Hepatic stellate cell (primary cell): ENCODE results near the gene KCNQ5.
"Not testable (repeated sequence)": the region's sequence is repeated elsewhere in the genome, so short reads cannot be mapped to it uniquely, and the experiment has no call there.

ENCODE experiments used
- DNase-seq: peaks from one replicate; pipeline ENCODE4 v3.0.0; 2011; ENCODE audit warnings: low spot score

The KCNQ5 gene

DNA sequence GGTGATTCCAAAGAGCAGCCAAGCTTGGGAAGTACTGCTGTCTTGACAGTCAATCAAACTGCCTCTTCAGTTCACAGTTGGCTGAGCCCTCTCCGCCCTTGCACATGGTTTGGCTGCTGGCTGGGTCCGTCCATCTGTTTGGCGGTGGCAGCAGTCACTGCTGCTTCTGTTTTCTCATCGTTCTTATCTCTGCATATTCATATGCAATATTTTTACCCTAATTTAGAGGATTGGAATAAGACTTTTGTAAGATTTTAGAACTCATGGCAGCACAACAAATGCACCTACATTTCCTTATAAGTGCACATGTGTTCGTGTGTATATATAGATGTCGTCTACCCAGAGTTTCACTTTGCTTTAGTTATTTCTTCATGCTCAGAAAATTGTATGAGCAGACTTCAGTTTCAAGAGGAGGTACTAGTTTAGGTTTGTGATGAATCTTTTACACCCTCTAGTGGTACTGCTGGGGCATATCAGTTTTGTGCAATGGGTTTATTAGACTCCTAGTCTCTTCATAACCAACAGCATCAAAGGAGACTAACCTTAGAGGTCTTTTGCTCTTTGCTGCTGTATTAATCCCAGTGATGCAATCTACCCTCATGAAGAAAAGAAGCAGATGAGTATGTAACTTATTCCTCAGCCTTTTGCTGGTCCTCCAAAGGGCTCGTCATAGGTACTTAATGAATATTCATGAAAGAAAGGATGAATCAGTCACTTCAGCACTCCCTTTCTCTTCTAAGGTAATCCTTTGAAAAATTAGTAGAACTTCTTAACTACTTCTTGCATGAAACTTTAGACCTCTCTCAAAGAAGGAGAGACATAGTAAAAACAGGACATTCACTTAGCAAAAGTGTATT lies 559.1 kb downstream of the KCNQ5 start:
- DNase-seq = peak; percentile 43

DNA sequence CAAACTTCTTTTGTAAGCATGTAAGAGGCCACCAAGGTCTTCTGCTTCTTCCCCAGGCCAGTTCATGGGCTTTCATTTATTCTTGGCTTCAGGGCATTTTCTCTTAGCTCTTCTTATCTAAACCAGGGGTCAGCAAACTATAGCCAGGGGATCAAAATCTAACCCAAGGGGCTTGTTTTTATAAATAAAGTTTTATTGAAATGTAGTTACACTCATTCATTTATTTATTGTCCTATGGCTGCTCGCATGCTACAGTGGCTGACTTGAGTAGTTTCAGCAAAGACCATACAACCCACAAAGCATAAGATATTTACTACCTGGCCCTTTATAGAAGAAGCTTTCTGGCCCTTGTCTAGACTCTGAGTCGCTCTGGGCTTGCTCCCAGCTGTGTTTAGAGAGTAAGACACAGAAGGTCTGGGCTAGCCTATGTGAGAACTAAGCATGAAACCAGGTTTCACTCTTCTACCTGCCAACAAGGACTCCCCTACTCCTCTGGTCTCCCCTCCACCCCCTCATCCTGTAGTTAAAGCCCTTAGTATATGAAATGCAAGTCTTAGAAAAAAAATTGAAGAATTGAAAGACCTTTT lies 560.2 kb downstream of the KCNQ5 start:
- DNase-seq = no peak

DNA sequence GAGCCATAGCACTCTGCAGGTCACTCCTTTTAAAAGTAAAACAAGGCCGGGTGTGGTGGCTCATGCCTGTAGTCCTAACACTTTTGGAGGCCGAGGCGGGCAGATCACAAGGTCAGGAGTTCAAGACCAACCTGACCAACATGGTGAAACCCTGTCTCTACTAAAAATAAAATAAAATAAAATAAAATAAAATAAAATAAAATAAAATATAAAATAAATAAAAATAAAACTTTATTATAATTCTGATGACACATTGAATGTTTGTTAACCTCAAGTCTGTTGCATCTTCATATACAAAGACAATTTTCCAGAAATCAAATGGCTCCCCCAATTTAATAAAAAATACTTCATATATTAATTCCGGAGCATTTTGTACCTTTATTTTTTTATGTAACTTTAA lies 571.4 kb downstream of the KCNQ5 start:
- not testable (repeated sequence) for DNase-seq

- DNase-seq = no peak
These were observed 572.9 kb downstream of the KCNQ5 start for GRCh38 chr6:73194744-73195143.

DNA sequence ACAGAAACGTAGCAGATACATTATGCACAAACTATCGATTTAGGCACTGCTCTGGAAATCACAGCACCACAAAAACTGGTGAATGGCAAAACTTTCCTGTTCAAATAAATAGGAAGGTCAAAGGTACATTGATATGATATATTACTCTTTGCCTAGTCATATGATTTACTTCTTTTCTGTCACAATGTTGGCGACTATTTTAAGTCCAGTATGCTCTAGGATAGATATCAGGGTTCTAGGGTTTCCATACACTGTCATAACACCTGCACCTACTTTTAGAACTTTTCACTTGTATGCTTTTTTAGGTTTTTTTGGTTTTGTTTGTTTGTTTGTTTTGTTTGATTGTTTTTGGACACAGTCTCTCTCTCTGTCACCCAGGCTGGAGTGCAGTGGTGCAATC lies 578.4 kb downstream of the KCNQ5 start:
- no peak for DNase-seq

GRCh38 chr6:73200735-73201134 lies 578.9 kb downstream of the KCNQ5 start:
- peak; percentile 10 for DNase-seq

GRCh38 chr6:73203098-73203497 lies 581.2 kb downstream of the KCNQ5 start:
- DNase-seq = no peak

- no peak for DNase-seq
These were observed 582.4 kb downstream of the KCNQ5 start for GRCh38 chr6:73204252-73204651.

DNA sequence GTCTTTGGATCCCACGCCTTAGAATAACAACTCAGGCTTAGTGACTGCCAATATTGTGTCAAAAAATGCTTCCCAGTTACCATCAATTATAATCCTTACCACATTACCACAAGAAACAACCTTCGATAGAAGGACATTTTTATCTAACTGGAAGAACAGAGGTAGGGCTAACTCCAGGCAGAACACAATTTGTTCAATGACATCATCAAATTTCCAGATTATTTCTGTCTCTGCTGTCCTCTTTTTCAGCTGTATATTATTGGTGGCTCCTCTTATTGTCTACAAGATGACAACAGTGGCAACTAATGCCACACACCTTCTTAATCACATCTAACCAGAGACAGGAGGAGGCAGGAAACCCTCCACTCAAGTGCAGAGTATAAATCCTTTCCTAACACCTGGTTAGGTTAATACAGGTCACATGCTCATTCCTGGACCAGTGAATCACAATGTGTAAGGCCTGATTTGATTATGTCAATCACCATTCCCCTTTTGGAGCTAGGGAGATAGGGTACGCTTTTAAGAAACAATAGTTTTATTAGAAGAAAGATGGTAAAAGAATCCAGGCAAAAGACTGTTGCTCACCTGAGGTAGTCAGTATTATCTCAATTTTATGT lies 585.5 kb downstream of the KCNQ5 start:
- no peak for DNase-seq

DNA sequence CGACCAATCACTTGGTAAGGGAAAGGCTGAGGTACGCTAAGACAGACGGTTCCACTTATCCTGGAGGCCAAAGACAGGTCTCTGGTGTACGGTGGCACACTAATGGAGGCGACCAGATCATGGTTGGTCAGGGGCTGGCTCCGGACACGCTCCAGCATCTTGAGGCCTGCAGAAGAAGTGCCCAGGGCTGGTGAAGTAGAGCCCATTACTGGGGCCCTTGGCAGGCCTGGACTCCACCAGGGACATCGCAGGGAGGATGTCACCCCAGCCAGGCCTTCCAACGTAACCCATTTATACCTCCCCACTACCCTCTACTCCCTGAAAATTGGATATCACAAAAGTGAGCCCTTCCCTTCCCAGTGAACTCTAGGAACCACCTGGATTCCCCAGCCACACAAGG lies 587.3 kb downstream of the KCNQ5 start:
- no peak for DNase-seq

DNA sequence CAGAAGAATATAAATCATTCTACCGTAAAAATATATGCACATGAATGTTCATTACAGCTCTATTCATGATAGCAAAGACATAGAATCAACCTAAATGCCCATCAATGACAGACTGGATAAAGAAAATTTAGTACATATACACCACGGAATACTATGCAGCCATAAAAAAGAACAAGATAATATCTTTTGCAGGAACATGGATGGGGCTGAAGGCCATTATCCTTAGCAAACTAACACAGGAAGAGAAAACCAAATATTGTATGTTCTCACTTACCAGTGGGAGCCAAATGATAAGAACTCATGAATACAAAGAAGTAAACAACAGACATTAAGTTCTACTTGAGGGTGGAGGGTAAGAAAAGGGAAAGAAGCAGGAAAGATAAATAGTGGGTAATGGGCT lies 595.0 kb downstream of the KCNQ5 start:
- DNase-seq = no peak

DNA sequence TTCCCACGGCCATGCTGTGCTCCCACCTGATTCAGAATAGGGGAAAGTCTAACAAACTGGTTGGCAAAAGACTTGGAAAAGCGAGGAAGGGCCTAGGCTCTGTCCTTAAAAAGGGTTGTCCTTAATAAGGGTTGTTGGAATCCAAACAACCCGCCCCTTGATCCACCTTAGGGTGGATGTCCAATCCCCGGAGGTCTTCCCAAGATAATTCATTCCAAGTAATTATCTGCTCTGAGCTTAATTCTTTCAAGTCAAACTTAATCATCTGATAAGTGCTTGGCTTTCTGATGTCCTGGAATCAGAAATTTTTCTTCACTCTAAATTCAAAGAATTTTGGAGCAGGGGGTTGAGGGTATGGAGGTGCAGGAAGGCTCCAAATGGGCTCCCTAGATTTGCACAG lies 603.5 kb downstream of the KCNQ5 start, which contains the start of gene KHDC1L:
Gene KHDC1L, minus strand, starts transcription at position 101 of the 400 bp plus-strand sequence. Its CDS starts 88 bp downstream, at position 13.
- no peak for DNase-seq

DNA sequence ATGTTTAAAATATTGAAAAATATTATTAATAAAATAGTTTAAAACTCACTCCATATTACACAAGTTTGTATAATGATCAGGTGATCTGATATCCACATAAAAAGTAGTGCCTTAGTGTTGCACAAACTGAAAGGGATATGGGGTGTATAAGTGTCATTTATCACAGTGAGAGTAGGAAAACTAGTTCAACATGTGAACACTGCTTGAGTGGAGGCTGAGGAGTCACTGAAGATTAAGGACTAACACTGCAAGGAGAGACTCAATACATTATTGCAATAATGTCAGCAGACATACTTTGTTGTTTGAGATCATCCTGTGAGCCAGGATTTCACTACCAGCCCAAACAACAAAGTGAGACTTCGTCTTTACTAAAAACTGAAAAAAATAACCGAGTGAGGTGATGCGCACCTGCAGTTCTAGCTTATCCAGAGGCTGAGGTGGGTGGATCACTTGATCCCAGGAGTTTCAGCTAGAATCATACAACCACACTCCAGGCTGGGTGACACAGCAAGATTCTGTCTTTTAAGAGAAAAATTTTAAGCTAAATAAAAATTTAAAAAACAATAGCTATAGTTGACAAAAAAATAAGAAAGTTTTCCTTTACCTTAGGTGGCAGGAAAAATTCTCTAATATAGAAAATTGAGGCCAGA lies 605.9 kb downstream of the KCNQ5 start:
- no peak for DNase-seq

GRCh38 chr6:73231986-73232391 lies 610.1 kb downstream of the KCNQ5 start:
- DNase-seq = no peak

DNA sequence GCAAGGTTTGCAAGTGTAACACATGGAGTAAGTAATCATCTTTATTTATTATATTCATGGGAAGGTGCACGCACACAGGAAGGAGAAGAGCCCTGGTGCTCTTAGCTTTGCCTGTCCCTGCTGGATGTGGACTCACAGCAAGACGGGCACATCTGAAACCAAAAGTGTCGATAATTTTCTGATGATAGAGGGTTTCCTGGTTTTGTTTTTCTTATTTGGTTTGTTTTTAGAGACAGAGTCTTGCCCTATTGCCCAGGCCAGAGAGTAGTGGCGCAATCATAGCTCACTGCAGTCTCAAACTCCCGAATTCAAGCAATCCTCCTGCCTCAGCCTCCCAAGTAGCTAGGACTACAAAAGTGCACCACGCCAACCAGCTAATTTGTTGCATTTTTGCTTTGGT lies 611.2 kb downstream of the KCNQ5 start:
- DNase-seq = no peak

DNA sequence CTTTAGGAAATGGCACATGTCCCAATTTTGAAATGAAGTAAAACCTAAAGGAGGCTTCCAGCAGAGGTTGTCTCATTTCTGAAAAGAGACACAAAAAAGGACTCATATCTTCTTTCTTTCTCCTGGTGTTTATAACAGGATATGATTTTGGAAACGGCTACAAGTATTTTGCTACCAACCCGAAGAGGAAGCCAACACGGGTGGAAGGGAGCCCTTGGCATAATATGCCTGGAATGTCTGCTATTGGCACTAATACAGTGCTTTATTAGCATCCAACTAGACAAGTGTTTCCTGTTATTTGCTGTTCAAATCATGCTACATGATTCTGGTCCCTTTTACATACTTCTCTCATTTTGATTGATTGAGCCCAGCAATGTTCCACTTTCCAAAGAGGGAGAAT lies 612.1 kb downstream of the KCNQ5 start:
- DNase-seq = not testable (repeated sequence)

GRCh38 chr6:73234733-73235132 lies 612.9 kb downstream of the KCNQ5 start:
- peak; percentile 37 for DNase-seq

- peak; percentile 73 for DNase-seq
These were observed 614.4 kb downstream of the KCNQ5 start for GRCh38 chr6:73236144-73236750.

GRCh38 chr6:73240730-73241129 lies 618.9 kb downstream of the KCNQ5 start:
- DNase-seq = no peak

DNA sequence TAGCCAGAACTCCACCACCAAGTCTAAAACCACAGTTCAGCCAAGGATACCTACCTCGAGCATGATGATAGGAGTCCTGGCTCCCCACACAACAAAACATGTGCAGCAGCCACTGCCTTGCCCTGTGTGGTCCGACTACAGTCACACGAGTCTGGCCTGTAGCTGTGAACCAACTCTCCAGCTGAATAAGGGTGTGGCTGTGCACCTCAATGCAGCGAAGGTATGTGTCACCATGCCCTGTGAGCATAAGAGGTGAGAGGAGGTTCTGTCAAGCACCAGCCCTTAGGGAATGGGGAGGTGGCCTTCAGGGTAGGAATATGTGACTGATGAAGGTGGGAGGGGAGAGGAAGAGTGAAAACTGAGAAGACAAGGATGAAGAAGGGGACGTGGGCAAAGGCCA lies 620.1 kb downstream of the KCNQ5 start:
- no peak for DNase-seq
